ENCODE measurements around the gene MMP24OS. TPM values are rescaled to one million over a fixed set of nuclear protein-coding genes. Genes with fewer than 3 reads are reported as not detected.
"Not testable (repeated sequence)": the region's sequence is repeated elsewhere in the genome, so short reads cannot be mapped to it uniquely, and the experiment has no call there.

MMP24OS gene
- total and polyA plus RNA-seq, 2 donors (not counting 1 experiment from before 2014, with no cell fraction given), result 30.1 to 44.1 TPM

DNA sequence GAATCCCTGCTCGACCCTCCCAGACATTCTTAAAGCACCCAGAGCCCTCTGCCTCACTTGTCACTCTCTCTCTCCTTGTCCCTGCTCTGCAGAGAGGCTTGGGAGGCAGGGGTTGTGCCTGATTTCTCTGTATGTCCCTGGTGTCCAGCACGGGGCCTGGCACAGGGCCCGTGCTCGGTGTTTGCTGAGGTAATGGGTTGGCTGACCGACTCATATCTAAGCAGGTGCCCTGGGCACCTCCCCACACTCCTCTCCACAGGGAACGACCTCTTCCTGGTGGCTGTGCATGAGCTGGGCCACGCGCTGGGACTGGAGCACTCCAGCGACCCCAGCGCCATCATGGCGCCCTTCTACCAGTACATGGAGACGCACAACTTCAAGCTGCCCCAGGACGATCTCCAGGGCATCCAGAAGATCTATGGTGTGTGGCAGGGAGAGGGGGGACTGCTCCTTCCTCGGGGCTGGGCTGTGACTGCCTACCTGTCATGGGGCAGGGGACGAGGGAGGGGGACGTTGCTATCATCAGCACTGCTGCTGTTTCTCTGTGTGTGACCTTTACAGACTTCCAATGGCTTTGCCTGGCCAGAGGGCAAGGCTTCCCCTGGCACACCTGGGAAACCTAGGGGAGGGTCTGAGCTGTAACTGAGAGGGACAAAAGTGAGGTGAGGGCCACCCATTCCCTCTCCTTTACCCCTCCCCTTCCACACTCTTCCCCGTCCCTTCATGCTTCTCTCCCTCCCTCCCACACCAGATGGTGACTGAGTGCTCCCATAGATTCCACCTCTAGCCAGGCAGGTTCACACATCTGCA lies 14.2 kb downstream of the MMP24OS start:
- H3K9ac ChIP-seq (ENCODE audit: insufficient read depth, low read length), result no peak overlapping the region
- no peak for DNase-seq (ENCODE audit: low read depth in 2 of 2)
- no peak overlapping the region for H2AFZ ChIP-seq (ENCODE audit: low read length)
- H3K36me3 ChIP-seq (ENCODE audit: control insufficient read depth, insufficient read depth, low read length), result no peaks in the 10 kb centered on the region
- no peaks in the 10 kb centered on the region for H4K20me1 ChIP-seq (ENCODE audit: control insufficient read depth, extremely low read depth, insufficient read depth, low read length)
- no peak for TF ChIP-seq EZH2 (IDR thresholded peaks at IDR 0.05; ENCODE audit: low read length, missing control alignments)
- TF ChIP-seq, protein P1, sequence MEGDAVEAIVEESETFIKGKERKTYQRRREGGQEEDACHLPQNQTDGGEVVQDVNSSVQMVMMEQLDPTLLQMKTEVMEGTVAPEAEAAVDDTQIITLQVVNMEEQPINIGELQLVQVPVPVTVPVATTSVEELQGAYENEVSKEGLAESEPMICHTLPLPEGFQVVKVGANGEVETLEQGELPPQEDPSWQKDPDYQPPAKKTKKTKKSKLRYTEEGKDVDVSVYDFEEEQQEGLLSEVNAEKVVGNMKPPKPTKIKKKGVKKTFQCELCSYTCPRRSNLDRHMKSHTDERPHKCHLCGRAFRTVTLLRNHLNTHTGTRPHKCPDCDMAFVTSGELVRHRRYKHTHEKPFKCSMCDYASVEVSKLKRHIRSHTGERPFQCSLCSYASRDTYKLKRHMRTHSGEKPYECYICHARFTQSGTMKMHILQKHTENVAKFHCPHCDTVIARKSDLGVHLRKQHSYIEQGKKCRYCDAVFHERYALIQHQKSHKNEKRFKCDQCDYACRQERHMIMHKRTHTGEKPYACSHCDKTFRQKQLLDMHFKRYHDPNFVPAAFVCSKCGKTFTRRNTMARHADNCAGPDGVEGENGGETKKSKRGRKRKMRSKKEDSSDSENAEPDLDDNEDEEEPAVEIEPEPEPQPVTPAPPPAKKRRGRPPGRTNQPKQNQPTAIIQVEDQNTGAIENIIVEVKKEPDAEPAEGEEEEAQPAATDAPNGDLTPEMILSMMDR (conservative IDR thresholded peaks at IDR 0.05 in 1 of 2, IDR thresholded peaks at IDR 0.05 in 1 of 2; ENCODE audit: low read depth in 1 of 2, low read length in 2 of 2), result no peak
- no peaks in the 10 kb centered on the region for H3K79me2 ChIP-seq (ENCODE audit: control insufficient read depth, insufficient read depth, low read length)
- H3K4me3 ChIP-seq (replicated peaks in 1 of 4; ENCODE audit: control extremely low read depth in 1 of 4, insufficient read depth in 1 of 4, low read depth in 3 of 4, low read length in 4 of 4), result no peak overlapping the region
- H3K27me3 ChIP-seq (ENCODE audit: control insufficient read depth, insufficient read depth, low read length), result no peaks in the 10 kb centered on the region
- peak overlapping the region; percentile 68 for H3K4me2 ChIP-seq (ENCODE audit: extremely low read depth, insufficient read depth, low read length)
- no peak overlapping the region for H3K27ac ChIP-seq (ENCODE audit: insufficient read depth, low read length)
- H3K9me3 ChIP-seq (ENCODE audit: control insufficient read depth, insufficient read depth, low read depth, low read length), result no peaks in the 10 kb centered on the region
- no peaks in the 10 kb centered on the region for H3K4me1 ChIP-seq (ENCODE audit: control insufficient read depth, extremely low read depth, insufficient read depth, low read length)

DNA sequence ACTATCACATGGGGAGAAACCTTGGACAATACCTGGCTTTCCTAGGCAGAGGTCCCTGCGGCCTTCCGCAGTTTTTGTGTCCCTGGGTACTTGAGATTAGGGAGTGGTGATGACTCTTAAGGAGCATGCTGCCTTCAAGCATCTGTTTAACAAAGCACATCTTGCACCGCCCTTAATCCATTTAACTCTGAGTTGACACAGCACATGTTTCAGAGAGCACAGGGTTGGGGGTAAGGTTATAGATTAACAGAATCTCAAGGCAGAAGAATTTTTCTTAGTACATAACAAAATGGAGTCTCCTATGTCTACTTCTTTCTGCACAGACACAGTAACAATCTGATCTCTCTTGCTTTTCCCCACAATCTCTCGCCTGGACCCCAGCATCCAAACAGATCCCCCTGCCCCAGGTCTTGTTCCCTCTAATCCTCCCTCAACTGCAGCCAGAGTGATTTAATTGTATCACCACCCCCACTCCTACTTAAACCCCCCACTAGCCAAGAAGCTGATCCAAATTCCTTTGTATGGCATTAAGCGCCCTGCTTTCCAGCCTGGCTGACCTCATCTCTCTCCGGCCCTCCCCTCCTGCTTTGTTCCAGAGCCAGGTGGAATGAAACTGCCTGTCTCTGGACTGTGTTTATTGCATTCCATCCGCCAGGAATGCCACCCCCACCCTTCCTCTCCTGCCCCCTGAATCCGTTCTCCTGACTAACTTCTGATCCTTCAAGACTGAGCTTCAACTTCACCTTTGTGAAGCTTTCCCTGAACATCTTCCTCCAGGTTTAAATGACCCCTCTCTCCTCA lies 15.0 kb downstream of the MMP24OS start:
- H3K27me3 ChIP-seq (ENCODE audit: control insufficient read depth, insufficient read depth, low read length); H4K20me1 ChIP-seq (ENCODE audit: control insufficient read depth, extremely low read depth, insufficient read depth, low read length); H3K27ac ChIP-seq (ENCODE audit: insufficient read depth, low read length); H3K36me3 ChIP-seq (ENCODE audit: control insufficient read depth, insufficient read depth, low read length); H3K4me3 ChIP-seq (replicated peaks in 1 of 4; ENCODE audit: control extremely low read depth in 1 of 4, insufficient read depth in 1 of 4, low read depth in 3 of 4, low read length in 4 of 4); H2AFZ ChIP-seq (ENCODE audit: low read length); H3K79me2 ChIP-seq (ENCODE audit: control insufficient read depth, insufficient read depth, low read length); H3K9ac ChIP-seq (ENCODE audit: insufficient read depth, low read length); H3K4me1 ChIP-seq (ENCODE audit: control insufficient read depth, extremely low read depth, insufficient read depth, low read length); H3K9me3 ChIP-seq (ENCODE audit: control insufficient read depth, insufficient read depth, low read depth, low read length): not testable (repeated sequence)
- H3K4me2 ChIP-seq (ENCODE audit: extremely low read depth, insufficient read depth, low read length), result peak overlapping the region; percentile 68
- peak in 1 of 2 donors; percentile 88 for DNase-seq (ENCODE audit: low read depth in 2 of 2)

DNA sequence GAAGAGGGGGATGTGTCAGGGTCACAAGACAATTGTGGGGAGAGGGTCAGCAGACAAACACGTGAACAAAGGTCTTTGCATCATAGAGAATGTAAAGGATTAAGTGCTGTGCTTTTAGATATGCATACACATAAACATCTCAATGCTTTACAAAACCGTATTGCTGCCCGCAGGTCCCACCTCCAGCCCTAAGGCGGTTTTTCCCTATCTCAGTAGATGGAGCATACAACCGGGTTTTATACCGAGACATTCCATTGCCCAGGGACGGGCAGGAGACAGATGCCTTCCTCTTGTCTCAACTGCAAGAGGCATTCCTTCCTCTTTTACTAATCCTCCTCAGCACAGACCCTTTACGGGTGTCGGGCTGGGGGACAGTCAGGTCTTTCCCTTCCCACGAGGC lies 15.6 kb downstream of the MMP24OS start:
- H3K27ac ChIP-seq (ENCODE audit: insufficient read depth, low read length); H2AFZ ChIP-seq (ENCODE audit: low read length); H3K4me3 ChIP-seq (replicated peaks in 1 of 4; ENCODE audit: control extremely low read depth in 1 of 4, insufficient read depth in 1 of 4, low read depth in 3 of 4, low read length in 4 of 4); H3K36me3 ChIP-seq (ENCODE audit: control insufficient read depth, insufficient read depth, low read length); H3K27me3 ChIP-seq (ENCODE audit: control insufficient read depth, insufficient read depth, low read length); H3K9me3 ChIP-seq (ENCODE audit: control insufficient read depth, insufficient read depth, low read depth, low read length); H3K4me1 ChIP-seq (ENCODE audit: control insufficient read depth, extremely low read depth, insufficient read depth, low read length); H3K79me2 ChIP-seq (ENCODE audit: control insufficient read depth, insufficient read depth, low read length); H4K20me1 ChIP-seq (ENCODE audit: control insufficient read depth, extremely low read depth, insufficient read depth, low read length); DNase-seq (ENCODE audit: low read depth in 2 of 2); H3K9ac ChIP-seq (ENCODE audit: insufficient read depth, low read length); H3K4me2 ChIP-seq (ENCODE audit: extremely low read depth, insufficient read depth, low read length): not testable (repeated sequence)

DNA sequence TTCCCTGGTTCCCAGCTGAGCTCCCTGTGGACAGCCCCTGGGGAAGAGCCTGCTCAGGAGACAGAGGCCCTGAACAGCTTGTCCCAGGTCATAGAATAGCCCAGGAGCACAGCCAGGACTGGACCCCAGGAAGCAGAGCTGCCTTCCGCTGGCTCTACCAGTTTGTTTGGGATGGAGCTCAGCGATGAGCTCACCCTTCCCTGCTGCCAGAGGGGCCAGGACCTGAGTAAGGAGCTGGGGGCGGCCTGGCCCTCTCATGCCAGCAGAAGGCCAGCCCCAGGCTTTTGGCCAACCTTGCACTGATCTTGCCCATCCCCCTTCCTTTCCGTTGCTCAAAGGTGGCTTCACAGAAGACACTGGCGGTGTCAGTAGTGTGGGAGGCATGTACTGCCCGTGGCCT lies 17.5 kb downstream of the MMP24OS start:
- TF ChIP-seq, protein P1 (conservative IDR thresholded peaks at IDR 0.05 in 1 of 2, IDR thresholded peaks at IDR 0.05 in 1 of 2; ENCODE audit: low read depth in 1 of 2, low read length in 2 of 2), result no peak
- no peak for TF ChIP-seq EZH2 (IDR thresholded peaks at IDR 0.05; ENCODE audit: low read length, missing control alignments)
- H3K79me2 ChIP-seq (ENCODE audit: control insufficient read depth, insufficient read depth, low read length), result no peaks in the 10 kb centered on the region
- no peaks in the 10 kb centered on the region for H3K27me3 ChIP-seq (ENCODE audit: control insufficient read depth, insufficient read depth, low read length)
- H3K4me3 ChIP-seq (replicated peaks in 1 of 4; ENCODE audit: control extremely low read depth in 1 of 4, insufficient read depth in 1 of 4, low read depth in 3 of 4, low read length in 4 of 4), result no peak overlapping the region
- no peak overlapping the region for H3K27ac ChIP-seq (ENCODE audit: insufficient read depth, low read length)
- H2AFZ ChIP-seq (ENCODE audit: low read length), result no peak overlapping the region
- no peak overlapping the region for H3K4me2 ChIP-seq (ENCODE audit: extremely low read depth, insufficient read depth, low read length)
- H3K36me3 ChIP-seq (ENCODE audit: control insufficient read depth, insufficient read depth, low read length), result no peaks in the 10 kb centered on the region
- H3K9me3 ChIP-seq (ENCODE audit: control insufficient read depth, insufficient read depth, low read depth, low read length), result no peaks in the 10 kb centered on the region
- DNase-seq (ENCODE audit: low read depth in 2 of 2), result no peak
- H3K9ac ChIP-seq (ENCODE audit: insufficient read depth, low read length), result no peak overlapping the region
- H3K4me1 ChIP-seq (ENCODE audit: control insufficient read depth, extremely low read depth, insufficient read depth, low read length), result no peaks in the 10 kb centered on the region
- H4K20me1 ChIP-seq (ENCODE audit: control insufficient read depth, extremely low read depth, insufficient read depth, low read length), result no peaks in the 10 kb centered on the region
